Stimulated activated CD8-positive, alpha-beta memory T cell treated with anti-CD3 and anti-CD28 coated beads, Interleukin-15, amount 100 ng/mL, for 4 hours (primary cell): ENCODE data around the gene MAGI1.

Experiments
- DNase-seq, 2 donors: peaks; one replicate each; pipeline ENCODE4 v3.0.0-alpha.2; 2020; ENCODE audit warnings: low read depth in 2 of 2

Gene MAGI1

GRCh38 chr3:65484964-65485363 is 553.8 kb downstream of the MAGI1 start:
- no peak for DNase-seq

DNA sequence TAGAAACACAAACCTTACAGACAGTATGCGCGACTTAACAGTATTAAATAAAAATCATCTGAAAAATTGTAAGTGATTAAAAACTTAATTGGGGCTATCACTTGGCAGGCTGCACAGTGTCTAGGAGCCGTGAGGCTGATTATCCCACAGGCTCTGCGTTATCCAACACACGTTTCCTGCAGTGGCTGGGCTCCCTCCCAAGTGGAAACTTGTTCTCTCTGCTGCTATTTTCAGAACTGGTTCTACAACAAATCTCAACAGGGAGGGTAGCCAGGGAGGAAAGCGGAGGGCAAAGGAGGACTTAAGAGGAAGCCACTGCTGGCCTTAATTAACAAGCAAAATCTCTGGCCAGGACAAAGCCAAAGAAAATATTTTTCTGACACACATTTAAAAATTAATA is 555.2 kb downstream of the MAGI1 start:
- no peak for DNase-seq

DNA sequence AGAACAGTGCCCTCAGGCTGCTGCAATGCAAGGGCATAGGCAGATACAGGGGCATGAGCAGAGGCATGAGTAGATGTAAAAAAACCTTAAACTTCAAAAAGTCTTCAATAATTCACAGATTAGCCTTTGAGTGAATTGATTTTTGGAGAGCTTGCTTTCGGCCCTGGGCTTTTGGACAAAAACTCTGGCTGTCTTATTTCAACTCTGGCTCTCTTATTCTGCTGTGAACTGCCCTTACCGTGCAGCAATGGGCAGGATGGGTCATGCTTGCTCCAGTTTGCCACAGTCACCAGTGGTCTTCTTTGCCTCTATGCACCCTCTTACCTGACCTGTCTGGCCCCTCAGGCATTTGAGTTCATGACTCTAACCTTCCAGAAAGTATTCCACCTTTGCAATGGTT is 555.7 kb downstream of the MAGI1 start:
- no peak for DNase-seq

- DNase-seq: no peak
Observed at GRCh38 chr3:65481085-65481484, 557.6 kb downstream of the MAGI1 start.

- DNase-seq: no peak
Observed at GRCh38 chr3:65479990-65480389, 558.7 kb downstream of the MAGI1 start.

DNA sequence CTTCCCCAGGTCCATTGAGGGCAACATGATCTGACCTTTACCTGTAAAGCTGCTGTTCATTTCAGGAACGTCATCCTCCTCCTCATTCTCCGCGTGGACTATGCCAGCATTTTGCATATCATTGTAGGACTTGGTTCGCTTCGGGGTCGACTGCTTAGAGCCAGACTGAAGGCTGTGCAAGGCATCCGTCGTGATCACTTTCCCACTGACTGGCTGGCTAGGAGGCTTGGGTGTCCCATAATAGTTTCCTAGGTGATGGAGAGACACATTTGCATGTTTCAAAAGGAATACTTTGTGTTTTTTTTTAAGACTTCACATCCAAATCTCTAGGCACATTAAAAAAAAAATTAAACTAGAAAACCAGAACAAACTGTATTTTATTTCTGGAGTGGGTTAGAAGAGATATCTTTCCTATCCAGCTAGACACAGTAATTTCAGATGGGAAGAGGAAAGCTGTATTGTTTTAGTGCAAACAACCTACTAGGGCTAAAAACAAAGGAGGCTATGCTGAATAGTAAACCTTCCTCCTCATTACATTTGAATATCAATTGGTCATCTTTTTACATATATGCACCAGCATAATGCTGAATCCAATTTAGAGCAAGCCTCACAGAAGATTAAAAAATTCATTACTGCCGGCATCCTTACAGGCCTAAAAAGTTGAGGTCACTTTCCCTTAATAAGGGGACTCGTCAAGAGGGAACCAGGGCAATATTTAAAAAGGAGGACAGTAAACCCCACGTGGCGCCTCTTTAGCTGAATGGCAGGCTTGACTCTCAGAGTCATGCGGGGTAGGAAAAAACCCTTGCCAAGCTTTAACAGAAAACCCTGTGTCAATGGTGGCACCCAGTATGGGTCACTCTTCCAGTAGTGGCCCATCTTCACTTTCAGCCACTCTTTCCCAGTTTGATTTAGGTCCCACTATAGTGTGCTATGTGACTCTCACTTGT is 559.9 kb downstream of the MAGI1 start:
- no peak for DNase-seq

GRCh38 chr3:65473736-65474135 is 565.0 kb downstream of the MAGI1 start:
- no peak for DNase-seq

- DNase-seq: no peak
Observed at GRCh38 chr3:65472501-65472900, 566.2 kb downstream of the MAGI1 start.

- DNase-seq: no peak
Observed at GRCh38 chr3:65466300-65466988, 572.3 kb downstream of the MAGI1 start.

GRCh38 chr3:65449841-65450428 is 588.8 kb downstream of the MAGI1 start:
- DNase-seq: no peak

DNA sequence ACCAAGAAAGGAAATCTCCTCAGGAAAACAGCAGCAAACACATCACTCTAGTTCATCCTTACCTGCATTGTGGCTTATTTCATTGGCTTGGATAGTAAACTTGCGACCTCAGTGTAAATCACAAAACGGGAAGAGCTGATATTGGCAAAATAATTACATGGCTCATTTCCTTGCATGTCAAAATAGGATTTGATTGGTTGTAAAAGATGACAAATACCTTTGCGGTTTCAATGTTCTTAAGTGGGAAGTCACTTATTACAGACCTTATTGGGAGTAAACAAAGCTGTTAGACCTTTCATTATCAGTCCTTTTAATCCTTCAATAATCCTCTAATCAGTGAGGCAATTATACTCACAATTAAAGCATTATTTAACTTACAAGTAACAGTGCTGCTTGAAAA is 590.6 kb downstream of the MAGI1 start:
- no peak for DNase-seq

DNA sequence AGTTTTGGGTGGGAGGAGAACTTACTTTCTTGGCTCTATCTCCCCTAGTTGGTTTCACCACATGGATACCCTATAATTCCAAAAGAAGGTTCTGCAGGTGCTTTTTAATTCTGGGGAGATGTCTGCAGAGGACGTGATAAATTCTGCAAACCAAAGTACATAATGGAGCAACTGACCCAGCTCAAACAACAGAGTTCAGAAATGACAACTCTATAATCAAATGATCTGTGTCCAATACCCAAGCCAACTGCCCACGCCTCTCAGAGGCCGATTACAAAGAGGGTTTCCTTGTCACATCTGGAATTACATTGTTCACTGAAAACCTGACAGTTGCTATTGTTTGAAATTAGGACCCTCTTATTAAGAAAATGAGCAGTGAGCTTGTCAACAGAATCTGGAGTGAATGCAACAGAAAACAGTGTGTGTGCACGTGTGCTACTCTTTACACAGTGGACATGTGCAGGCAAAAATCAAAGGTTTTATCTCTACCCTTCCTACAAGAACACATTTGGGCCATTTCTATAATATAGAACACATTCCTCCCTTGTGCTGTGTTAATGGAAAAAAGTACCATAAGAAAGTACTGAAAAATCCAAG is 593.0 kb downstream of the MAGI1 start:
- DNase-seq: no peak

DNA sequence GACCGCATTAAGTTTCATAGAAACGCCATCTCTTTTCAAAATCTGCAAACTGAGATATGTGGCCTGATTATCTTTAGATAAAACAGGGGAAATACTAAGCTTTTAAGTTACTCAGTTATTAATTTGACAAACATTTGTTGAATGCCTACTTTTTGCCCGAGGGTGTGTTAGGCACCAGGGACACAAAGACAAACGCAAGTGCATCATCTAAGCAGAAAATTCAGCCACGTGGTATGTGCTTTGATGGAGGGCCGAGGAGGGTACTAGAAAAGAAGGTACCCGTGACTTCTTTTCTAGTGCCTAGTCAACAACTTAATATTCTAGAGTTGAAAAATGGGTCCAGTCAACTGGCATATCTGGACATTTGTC is 594.3 kb downstream of the MAGI1 start:
- no peak for DNase-seq

DNA sequence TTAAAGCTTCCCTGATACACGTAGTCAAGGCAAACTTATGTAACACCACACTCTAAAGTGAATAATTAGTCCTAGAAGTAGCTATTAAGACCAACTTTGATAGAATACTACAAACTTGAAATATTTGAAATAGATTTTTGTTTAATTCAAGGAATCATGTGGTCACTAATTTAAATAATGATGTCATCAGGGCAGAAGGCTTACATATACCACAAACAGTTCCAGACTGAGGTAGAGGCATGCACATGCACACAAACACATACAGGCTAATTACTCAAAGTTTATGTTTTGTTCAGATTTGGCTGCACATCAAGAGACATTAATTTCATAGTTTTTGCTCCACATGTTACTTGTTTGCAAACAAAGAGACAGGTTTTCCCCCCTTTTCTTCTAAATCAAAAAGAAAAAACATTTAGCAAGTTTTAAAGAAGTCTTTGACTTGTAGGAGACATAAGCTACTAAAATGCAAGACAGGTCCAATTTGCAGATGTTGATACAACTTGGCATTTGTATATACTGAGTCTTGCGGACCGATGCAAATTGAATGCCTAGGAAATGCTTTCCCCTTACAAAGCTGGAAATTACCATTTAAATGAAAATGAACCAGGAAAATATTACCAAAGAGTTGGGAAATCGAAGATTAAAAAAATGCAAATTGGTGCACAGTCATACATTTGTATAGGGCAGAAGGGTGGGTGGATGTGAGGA is 594.8 kb downstream of the MAGI1 start:
- no peak for DNase-seq

- DNase-seq: no peak
Observed at GRCh38 chr3:65439641-65440284, 599.0 kb downstream of the MAGI1 start.

DNA sequence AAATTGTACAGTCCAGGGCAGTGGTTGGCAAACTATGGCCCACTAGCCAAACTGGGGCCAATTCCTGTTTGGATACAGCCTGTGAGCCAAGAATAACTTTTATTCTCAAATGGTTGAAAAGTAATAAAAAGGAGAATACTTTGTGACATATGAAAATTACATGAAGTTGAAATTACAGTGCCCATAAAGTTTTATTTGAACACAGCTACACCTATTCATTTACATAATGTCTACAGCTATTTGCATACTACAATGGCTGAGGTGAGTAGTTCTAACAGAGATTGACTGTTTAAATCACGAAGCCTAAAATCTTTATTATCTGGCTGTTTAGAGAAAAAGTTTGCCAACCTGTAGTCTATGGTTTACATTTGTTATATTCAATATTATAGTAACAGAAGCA is 600.1 kb downstream of the MAGI1 start:
- DNase-seq: no peak

DNA sequence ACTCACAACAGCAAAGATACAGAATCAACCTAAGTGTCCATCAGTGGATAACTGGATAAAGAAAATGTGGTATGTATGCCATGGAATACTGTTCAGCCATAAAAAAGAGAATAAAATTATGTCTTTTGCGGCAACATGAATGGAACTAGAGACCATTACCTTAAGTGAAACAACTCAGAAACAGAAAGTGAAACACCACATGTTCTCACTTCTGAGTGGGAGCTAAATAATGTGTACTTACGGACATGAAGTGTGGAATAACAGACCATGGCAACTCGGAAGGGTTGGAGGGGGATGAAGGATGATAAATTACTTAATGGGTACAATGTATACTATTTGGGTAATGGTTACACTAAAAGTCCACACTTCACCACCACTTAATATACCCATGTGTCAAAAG is 600.6 kb downstream of the MAGI1 start:
- DNase-seq: no peak

GRCh38 chr3:65436580-65436979 is 602.1 kb downstream of the MAGI1 start:
- no peak for DNase-seq

GRCh38 chr3:65433480-65433879 is 605.2 kb downstream of the MAGI1 start:
- DNase-seq: no peak

DNA sequence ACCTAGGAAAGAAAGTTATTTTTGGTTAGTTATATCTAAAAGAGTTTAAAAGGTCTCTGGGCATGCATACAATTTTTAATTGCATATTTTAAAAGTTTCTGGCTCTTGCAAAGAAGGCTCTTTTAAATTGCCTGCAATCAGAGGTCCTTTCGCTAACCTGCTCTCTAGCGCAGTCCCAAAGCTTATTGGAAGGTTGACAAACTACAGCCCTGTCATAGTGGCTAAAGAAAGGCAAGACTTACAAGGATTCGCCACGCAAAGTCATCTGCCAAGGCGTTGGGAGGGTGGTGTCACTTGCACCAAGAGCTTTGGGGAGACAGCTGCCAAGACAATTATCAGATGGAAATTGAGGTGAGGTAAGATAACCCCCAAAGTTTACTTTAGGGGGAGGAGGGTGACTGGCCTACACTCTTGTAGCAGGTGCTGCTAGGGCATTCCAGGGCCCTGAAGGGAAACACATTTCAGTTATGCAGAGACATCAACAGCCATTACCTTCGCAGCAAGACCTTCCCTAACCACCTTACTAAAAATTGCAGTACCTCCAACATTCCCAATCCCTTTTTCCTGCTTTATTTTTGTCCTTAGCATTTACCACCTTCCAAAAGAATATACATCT is 606.2 kb downstream of the MAGI1 start:
- no peak for DNase-seq

DNA sequence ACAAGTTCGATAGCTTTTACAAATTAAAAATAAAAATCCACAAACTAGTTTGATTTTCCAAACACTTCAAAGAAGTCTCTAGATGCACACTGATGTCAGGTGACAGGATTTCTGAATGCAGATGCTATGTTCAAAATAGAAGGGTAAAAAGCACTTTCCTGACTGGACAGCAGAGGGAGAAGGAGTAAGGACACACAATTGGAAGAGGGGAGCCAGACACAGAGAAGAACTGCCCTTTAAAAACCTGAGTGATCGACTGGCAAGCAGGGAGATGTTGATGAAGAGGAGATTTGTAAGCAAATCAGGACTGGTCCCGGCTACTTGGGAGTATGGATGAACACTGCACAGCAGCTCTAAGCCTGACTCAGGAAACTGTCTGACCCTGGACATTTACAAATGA is 612.8 kb downstream of the MAGI1 start:
- no peak for DNase-seq
